ENCODE results near the gene VWA3A.
"Not testable (repeated sequence)": the region's sequence is repeated elsewhere in the genome, so short reads cannot be mapped to it uniquely, and the experiment has no call there.

VWA3A gene

GRCh38 chr16:22092143-22092933 is at the start of gene VWA3A:
Gene VWA3A, plus strand, starts transcription at chr16:22092541. Its CDS starts 97 bp downstream, at chr16:22092638.
- Mint-ChIP-seq H3K27me3 (peaks cover 7% of the 10 kb centered on the region), H3K9me3 (no peaks in the 10 kb centered on the region), H3K4me3 (no peak within 1 kb of the TSS), H3K4me1 (no peaks in the 10 kb centered on the region), H3K27ac (no peak within 1 kb of the TSS), H3K36me3 (no peaks in the 10 kb centered on the region)
- DNase-seq (ENCODE audit: low spot score in 2 of 2) (no peak), ATAC-seq (ENCODE audit: low read depth) (no peak)

- H3K9me3 Mint-ChIP-seq; ATAC-seq (ENCODE audit: low read depth); H3K27me3 Mint-ChIP-seq; H3K4me3 Mint-ChIP-seq; H3K27ac Mint-ChIP-seq; H3K36me3 Mint-ChIP-seq; H3K4me1 Mint-ChIP-seq; DNase-seq (ENCODE audit: low spot score in 2 of 2): not testable (repeated sequence)
Measured at GRCh38 chr16:22043882-22044281, 48.5 kb upstream of the VWA3A start.

- H3K9me3 Mint-ChIP-seq, result not testable (repeated sequence)
Measured at GRCh38 chr16:22045888-22046287, 46.5 kb upstream of the VWA3A start.

GRCh38 chr16:22050963-22051362 is 41.4 kb upstream of the VWA3A start:
- H3K27ac Mint-ChIP-seq, result no peak overlapping the region
- H3K27me3 Mint-ChIP-seq, result no peaks in the 10 kb centered on the region
- no peaks in the 10 kb centered on the region for H3K9me3 Mint-ChIP-seq
- peaks cover 2% of the 10 kb centered on the region for H3K4me1 Mint-ChIP-seq
- DNase-seq (ENCODE audit: low spot score in 2 of 2) (no peak), ATAC-seq (ENCODE audit: low read depth) (no peak)
- no peak overlapping the region for H3K4me3 Mint-ChIP-seq
- H3K36me3 Mint-ChIP-seq, result peaks cover 4% of the 10 kb centered on the region

More at GRCh38 chr16:22045888-22046287, 46.5 kb upstream of the VWA3A start:
- DNase-seq (ENCODE audit: low spot score in 2 of 2); H3K4me3 Mint-ChIP-seq; H3K4me1 Mint-ChIP-seq; H3K27me3 Mint-ChIP-seq; H3K27ac Mint-ChIP-seq; H3K36me3 Mint-ChIP-seq; ATAC-seq (ENCODE audit: low read depth): not testable (repeated sequence)

GRCh38 chr16:22052980-22053379 is 39.4 kb upstream of the VWA3A start:
- H3K9me3 Mint-ChIP-seq, result no peaks in the 10 kb centered on the region
- ATAC-seq (ENCODE audit: low read depth) (no peak), DNase-seq (ENCODE audit: low spot score in 2 of 2) (no peak)
- H3K27me3 Mint-ChIP-seq, result no peaks in the 10 kb centered on the region
- peaks cover 9% of the 10 kb centered on the region for H3K36me3 Mint-ChIP-seq
- no peak overlapping the region for H3K4me3 Mint-ChIP-seq
- H3K27ac Mint-ChIP-seq, result no peak overlapping the region
- peaks cover 2% of the 10 kb centered on the region for H3K4me1 Mint-ChIP-seq

GRCh38 chr16:22053921-22054341 is 38.4 kb upstream of the VWA3A start:
- no peak overlapping the region for H3K4me3 Mint-ChIP-seq
- DNase-seq (ENCODE audit: low spot score in 2 of 2), result no peak
- H3K36me3 Mint-ChIP-seq, result peaks cover 14% of the 10 kb centered on the region
- no peaks in the 10 kb centered on the region for H3K27me3 Mint-ChIP-seq
- H3K27ac Mint-ChIP-seq, result no peak overlapping the region
- peaks cover 7% of the 10 kb centered on the region for H3K4me1 Mint-ChIP-seq
- no peak for ATAC-seq (ENCODE audit: low read depth)
- H3K9me3 Mint-ChIP-seq, result peaks cover 1% of the 10 kb centered on the region

GRCh38 chr16:22054847-22055590 is 37.3 kb upstream of the VWA3A start:
- Mint-ChIP-seq H3K9me3 (peaks cover 1% of the 10 kb centered on the region), H3K4me1 (peaks cover 5% of the 10 kb centered on the region), H3K4me3 (no peak overlapping the region), H3K27me3 (no peaks in the 10 kb centered on the region), H3K36me3 (peaks cover 14% of the 10 kb centered on the region), H3K27ac (no peak overlapping the region)
- ATAC-seq (ENCODE audit: low read depth) (no peak), DNase-seq (ENCODE audit: low spot score in 2 of 2) (no peak)

- Mint-ChIP-seq H3K36me3 (peaks cover 14% of the 10 kb centered on the region), H3K27me3 (no peaks in the 10 kb centered on the region), H3K4me1 (peaks cover 5% of the 10 kb centered on the region), H3K4me3 (no peak overlapping the region), H3K27ac (no peak overlapping the region), H3K9me3 (peaks cover 1% of the 10 kb centered on the region)
- no peak for DNase-seq (ENCODE audit: low spot score in 2 of 2)
- no peak for ATAC-seq (ENCODE audit: low read depth)
Measured at GRCh38 chr16:22055881-22056280, 36.5 kb upstream of the VWA3A start.

GRCh38 chr16:22063888-22064467 is 28.4 kb upstream of the VWA3A start:
- peaks cover 1% of the 10 kb centered on the region for H3K9me3 Mint-ChIP-seq
- no peaks in the 10 kb centered on the region for H3K4me1 Mint-ChIP-seq
- DNase-seq (ENCODE audit: low spot score in 2 of 2) (no peak), ATAC-seq (ENCODE audit: low read depth) (no peak)
- H3K27ac Mint-ChIP-seq, result no peak overlapping the region
- peaks cover 10% of the 10 kb centered on the region for H3K36me3 Mint-ChIP-seq
- no peak overlapping the region for H3K4me3 Mint-ChIP-seq
- no peaks in the 10 kb centered on the region for H3K27me3 Mint-ChIP-seq

GRCh38 chr16:22065252-22065651 is 27.1 kb upstream of the VWA3A start:
- peaks cover 10% of the 10 kb centered on the region for H3K36me3 Mint-ChIP-seq
- ATAC-seq (ENCODE audit: low read depth) (no peak), DNase-seq (ENCODE audit: low spot score in 2 of 2) (no peak)
- H3K27ac Mint-ChIP-seq, result no peak overlapping the region
- no peaks in the 10 kb centered on the region for H3K4me1 Mint-ChIP-seq
- no peak overlapping the region for H3K4me3 Mint-ChIP-seq
- peaks cover 1% of the 10 kb centered on the region for H3K9me3 Mint-ChIP-seq
- H3K27me3 Mint-ChIP-seq, result no peaks in the 10 kb centered on the region

- ATAC-seq (ENCODE audit: low read depth), result no peak
- Mint-ChIP-seq H3K4me3 (no peak overlapping the region), H3K27ac (no peak overlapping the region)
Measured at GRCh38 chr16:22070361-22071330, 21.7 kb upstream of the VWA3A start.

GRCh38 chr16:22071331-22071910 is 20.9 kb upstream of the VWA3A start:
- Mint-ChIP-seq H3K27me3 (no peaks in the 10 kb centered on the region), H3K4me1 (no peaks in the 10 kb centered on the region), H3K4me3 (no peak overlapping the region), H3K27ac (no peak overlapping the region), H3K9me3 (peaks cover 1% of the 10 kb centered on the region), H3K36me3 (peaks cover 6% of the 10 kb centered on the region)
- DNase-seq (ENCODE audit: low spot score in 2 of 2) (no peak), ATAC-seq (ENCODE audit: low read depth) (no peak)

More at GRCh38 chr16:22070361-22071330, 21.7 kb upstream of the VWA3A start:
- DNase-seq (ENCODE audit: low spot score in 2 of 2), result no peak
- Mint-ChIP-seq H3K9me3 (peaks cover 1% of the 10 kb centered on the region), H3K4me1 (no peaks in the 10 kb centered on the region), H3K27me3 (no peaks in the 10 kb centered on the region), H3K36me3 (peaks cover 10% of the 10 kb centered on the region)

GRCh38 chr16:22073350-22073749 is 19.0 kb upstream of the VWA3A start:
- H3K36me3 Mint-ChIP-seq, result no peaks in the 10 kb centered on the region
- H3K4me1 Mint-ChIP-seq, result no peaks in the 10 kb centered on the region
- no peak overlapping the region for H3K27ac Mint-ChIP-seq
- no peak overlapping the region for H3K4me3 Mint-ChIP-seq
- H3K27me3 Mint-ChIP-seq, result no peaks in the 10 kb centered on the region
- DNase-seq (ENCODE audit: low spot score in 2 of 2) (no peak), ATAC-seq (ENCODE audit: low read depth) (no peak)
- H3K9me3 Mint-ChIP-seq, result no peaks in the 10 kb centered on the region

Data from memory B cell (primary cell).